GM18526 (cell line): ENCODE measurements around the gene SEC16B.

Experiments
- POLR2A ChIP-seq: IDR thresholded peaks from 3 replicates; pipeline ENCODE4 v1.6.1; 2011; ENCODE audit not compliant: insufficient read length; ENCODE audit errors: extremely low read depth

The SEC16B gene, protein sequence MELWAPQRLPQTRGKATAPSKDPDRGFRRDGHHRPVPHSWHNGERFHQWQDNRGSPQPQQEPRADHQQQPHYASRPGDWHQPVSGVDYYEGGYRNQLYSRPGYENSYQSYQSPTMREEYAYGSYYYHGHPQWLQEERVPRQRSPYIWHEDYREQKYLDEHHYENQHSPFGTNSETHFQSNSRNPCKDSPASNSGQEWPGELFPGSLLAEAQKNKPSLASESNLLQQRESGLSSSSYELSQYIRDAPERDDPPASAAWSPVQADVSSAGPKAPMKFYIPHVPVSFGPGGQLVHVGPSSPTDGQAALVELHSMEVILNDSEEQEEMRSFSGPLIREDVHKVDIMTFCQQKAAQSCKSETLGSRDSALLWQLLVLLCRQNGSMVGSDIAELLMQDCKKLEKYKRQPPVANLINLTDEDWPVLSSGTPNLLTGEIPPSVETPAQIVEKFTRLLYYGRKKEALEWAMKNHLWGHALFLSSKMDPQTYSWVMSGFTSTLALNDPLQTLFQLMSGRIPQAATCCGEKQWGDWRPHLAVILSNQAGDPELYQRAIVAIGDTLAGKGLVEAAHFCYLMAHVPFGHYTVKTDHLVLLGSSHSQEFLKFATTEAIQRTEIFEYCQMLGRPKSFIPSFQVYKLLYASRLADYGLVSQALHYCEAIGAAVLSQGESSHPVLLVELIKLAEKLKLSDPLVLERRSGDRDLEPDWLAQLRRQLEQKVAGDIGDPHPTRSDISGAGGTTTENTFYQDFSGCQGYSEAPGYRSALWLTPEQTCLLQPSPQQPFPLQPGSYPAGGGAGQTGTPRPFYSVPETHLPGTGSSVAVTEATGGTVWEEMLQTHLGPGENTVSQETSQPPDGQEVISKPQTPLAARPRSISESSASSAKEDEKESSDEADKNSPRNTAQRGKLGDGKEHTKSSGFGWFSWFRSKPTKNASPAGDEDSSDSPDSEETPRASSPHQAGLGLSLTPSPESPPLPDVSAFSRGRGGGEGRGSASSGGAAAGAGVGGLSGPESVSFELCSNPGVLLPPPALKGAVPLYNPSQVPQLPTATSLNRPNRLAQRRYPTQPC

DNA sequence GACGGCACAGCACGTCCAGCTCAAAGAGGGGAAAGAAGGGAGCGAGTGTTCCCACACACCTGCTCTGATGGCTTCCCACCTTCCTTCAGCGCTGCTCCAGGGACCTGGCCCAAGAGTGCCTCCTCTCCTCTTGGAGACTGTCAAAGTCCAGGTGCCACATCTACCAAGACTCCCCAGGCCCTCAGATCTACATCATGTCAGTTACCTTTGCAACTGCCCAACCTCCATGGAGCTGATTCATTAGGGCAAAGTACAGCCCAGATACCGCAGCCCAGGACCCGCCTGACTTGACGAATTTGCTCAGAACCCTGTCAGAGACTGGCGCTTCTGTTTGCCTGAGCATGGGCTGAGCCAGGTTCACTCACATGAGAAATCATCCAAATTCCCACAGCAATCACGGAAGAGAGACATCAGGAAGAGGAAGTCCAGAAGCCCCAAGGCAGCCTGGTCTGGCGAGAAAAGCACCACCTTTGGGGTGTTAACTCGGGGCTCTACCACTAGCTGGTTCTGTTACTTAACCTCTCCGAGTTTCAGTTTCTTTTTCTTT, at the start of gene SEC16B:
Gene SEC16B, minus strand, starts transcription at position 234 of the 547 bp plus-strand sequence. CDS start 2,077 bp downstream, outside the sequence.
- no peak for TF ChIP-seq POLR2A

DNA sequence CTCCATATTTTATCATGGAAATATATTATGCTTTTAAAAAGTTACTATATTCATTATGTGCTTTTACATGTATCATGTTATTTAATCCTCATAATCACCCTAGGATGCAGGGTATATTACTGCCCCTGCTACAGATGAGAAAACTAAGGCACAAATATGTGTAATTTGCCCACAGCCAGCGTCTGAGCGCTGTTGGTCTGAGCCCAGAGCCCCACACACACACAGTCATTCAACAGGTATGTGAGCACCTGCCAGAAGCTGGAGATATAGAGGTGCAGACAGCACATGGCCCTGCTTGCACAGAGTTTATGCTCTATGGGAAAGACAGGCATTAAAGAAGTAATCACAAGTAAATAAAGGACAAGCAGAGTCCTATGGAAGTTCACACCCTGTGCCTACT, 49.8 kb upstream of the SEC16B start:
- no peak for TF ChIP-seq POLR2A

DNA sequence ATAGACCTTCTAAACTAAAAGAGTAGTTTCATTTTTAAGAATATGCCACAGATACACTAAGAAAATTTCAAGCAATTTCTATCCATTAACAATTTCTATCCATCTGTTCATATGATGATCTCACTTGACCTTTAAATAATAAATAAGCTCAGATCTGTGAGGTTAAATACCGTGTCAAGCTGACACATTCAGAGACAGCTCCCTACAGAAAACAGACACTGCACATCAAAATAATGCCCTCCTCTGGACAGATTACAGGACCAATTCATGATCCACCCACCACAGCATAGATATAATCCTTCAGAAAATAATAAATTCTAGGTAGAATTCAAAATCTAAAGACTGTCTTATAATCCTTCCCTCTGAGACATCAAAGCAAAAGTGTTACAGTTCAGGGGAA, 49.4 kb upstream of the SEC16B start:
- no peak for TF ChIP-seq POLR2A

DNA sequence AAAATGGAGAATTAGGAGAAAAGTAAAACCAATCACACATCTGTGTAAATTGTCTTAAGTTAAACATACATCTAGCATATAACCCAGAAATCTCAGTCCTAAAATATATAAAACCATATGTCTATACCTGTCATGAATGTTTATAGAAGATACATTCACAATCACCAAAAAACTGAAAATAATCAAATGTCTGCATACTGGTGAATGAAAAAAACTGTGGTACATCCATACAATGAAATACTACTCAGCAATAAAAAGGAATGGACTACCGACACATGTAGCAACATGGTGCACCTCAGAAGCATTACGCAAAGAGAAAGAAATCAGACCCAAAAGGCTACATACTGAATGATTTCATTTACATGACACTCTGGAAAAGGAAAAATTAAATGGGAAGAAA, 47.7 kb upstream of the SEC16B start:
- TF ChIP-seq POLR2A, result no peak

DNA sequence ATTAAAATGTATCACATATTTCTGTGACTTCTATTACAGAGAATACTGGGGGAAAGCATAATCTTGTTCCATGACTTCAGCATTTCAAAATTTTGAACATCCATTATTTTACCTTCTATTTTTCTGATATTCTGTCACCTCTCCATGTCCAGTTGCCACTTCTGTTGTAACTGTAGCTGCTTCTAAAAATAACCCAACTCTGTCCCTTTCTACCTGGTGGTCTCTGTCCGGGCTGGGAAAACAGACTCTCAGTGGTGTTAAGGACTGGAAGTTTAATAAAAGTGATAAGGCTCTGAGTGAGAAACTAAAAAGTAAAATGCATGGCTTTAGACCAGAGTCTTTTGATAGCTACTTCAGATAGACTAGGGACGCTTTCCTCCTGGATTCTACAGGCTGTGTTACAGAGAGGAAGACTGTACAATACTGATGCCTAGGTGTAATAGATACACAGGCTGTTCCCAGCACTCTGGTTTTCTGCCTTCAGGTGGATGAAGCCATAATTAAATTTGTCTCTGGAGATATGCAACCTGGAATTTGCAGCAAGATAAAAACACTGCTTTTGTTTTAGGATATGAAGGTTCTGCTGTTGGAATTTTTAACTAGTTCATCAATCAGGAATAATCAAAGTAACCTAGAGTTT, 42.1 kb upstream of the SEC16B start:
- TF ChIP-seq POLR2A, result no peak

DNA sequence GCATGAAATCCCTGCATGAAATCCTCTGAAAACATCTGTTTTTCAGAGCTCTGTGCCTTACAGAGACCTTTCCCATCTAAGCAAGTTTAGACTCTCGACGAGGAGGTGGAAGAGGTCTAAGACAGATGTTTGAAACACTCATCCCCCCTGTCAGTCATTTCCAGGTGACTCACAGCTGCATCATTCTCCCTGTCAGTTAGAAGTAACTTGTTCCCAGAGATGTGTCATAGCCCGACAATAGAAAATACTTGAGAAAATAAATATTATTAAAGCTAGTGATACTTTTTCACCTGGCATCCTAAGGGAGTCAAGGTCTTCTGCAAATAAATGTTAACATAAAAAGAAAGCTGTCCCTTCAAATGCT, 41.6 kb upstream of the SEC16B start:
- no peak for TF ChIP-seq POLR2A

DNA sequence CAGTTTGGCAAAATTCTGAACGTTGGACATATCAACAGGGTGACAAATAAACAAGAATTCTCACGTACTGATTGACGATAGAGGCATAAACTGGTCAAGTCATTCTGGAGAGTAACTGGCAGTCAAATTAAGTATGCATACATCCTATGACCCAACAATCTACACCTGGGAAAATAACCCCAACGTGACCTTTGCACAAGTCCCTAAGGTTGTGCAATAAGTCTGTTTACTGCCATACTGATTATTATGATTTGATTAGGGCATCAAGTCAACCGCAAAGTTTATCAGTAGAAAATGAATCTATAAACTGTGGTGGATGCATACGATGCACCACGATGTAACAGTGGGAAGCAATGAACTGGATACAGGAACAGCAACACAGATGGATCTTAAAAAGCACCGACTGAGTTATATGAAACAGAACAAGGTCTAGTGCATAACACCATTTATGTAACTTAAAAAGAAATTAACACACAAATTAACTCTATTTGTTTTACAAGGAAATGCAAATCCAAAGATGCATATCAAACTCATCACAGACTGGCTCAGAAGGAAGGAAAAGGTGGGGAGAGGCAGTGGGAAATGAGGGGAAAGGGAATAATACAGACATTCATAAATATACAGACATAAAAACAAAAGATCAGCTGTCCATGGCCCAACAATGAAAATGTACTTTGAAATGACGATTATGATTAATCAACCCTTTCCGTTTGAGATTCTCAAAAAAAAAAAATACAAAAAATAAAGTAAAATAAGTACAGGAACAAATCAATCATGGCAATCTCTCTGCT, 41.0 kb upstream of the SEC16B start:
- TF ChIP-seq POLR2A, result no peak

DNA sequence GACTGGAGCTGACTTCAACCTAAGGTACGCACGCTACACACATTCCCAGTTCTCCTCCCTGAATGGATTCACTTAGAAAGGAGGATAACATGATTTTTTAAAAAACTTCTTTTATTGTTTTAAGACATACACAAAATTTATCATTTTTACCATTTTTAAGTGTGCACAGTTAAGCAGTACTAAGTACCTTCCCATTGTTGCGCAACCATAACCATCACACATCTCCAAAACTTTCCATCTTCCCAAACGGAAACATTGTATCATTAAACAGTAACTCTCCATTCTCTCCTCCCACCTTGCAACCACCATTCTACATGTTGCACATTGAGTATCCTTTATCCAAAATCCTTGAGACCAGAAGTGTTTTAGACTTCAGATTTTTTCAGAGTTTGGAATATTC, 36.2 kb upstream of the SEC16B start:
- TF ChIP-seq POLR2A, result no peak

DNA sequence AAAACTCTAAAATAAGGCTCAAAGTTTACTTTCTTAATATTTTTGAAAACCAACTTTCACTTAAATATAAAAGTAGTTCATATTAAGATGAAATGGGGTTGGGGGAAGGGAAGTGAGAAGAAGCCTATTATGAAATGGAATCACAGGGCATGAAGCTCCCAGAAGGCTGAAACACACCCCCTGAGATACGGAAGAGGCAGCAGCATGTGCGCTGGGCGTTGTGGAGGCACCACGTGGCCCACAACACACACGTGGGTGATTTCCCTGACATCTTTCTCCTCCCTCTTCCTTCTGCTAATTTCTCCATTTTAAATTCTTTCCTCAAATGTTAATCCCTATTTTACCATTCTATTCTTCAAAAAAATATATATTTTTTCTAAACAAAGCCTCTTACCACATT, 35.6 kb upstream of the SEC16B start:
- no peak for TF ChIP-seq POLR2A

DNA sequence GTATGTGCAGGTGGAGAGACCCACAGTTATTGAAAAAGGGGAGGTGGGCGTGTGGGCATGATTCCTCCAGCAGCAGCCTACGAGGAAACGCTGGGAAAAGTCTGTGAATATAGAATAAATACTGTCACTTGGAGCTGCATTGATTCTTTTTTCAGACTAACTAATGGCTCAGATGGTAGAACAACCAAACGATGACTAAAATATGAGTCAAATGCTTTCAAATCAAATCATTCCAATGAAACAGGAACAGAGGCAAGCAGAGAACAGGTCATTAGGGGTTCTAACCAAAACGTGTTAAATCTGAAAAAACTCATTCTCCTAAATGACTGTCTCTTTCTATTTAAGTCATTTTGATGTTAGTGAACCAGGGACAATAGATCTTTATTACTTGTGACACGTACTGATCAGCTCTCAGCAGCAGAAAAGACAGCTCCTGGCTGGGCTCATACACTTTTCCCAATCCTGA, 35.1 kb upstream of the SEC16B start:
- no peak for TF ChIP-seq POLR2A

DNA sequence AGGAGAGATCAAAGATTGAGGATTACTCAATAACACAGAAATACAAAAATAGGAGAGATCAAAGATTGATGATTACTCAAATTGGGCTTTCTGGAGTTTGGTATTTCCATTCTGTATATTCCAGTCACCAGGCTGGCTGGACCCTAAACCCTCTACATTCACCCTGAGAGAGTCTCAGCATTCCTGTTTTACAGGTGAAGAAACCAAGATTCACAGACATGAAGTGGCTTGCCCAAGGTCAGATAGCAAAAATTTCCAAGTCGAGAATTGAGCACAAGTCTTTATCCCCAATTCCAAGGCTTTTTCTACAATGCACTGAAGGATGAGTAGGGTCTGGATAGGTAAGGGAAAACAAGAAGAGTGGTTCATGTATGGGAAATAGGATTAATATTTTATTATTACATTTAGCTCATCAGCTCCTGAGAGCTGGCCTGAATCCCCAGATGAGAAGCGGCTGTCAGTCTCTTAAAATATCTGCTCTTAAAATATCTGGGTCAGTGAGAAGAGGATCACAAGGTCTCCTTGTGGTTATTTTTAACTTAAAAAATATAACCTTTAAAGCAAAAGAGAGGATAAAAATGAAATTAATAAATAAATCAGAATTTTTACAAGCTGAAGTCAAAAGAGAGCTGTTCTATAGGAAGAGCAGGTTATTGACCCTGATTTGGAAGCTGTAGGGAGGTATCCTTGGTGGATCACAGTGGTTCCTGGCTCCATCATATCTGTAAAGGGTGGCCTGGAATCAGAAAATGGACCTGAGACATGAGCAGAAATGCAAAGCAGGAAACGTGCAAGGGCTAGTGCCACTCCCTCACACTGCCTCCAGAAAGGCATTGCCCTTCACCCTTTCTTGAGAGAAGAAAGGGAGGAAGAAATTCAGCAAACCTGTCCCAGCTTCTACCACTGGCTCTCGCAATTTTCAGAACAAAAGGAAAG, 29.1 kb upstream of the SEC16B start:
- no peak for TF ChIP-seq POLR2A

DNA sequence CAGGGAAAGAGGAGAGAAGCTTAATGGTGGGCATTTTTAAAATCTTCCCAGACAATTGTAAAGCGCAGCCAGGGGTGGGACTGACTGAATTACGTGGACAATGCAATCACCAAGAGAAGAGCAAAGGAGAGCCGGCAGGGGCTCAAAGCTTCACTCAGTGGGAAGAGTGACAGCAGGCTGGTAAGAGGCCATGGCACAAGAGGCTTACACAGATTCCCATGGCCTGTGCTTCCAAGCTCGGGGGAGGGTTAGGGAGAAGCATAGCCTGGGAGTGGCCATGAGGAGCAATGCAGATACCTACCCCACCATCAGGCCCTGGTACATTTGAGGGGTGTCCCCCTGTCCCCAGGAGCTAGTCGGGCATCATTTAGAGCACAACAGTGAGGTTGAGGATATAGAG, 27.1 kb upstream of the SEC16B start:
- no peak for TF ChIP-seq POLR2A

DNA sequence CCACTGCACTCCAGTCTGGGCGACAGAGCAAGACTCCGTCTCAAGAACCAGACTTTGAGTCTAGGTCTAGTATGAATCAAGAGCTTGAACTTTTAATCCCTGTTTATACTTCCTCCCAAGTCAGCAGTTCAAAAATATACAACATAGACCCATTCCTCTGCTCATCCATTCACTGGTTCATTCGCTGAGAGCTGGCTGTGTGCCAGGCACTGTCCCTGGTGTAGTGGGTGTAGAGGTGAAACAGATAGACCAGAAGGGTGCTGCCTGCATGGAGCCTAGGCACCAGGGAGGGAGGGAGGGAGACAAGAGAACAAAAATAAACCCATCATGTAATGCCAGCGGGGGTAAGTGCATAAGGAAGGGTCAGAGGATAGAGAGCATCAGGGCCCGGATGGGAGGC, 25.5 kb upstream of the SEC16B start:
- no peak for TF ChIP-seq POLR2A
